ENCODE results near the gene PNMA5. TPM values are rescaled to one million over a fixed set of nuclear protein-coding genes. Genes with fewer than 3 reads are reported as not detected.
"Not testable (repeated sequence)": the region's sequence is repeated elsewhere in the genome, so short reads cannot be mapped to it uniquely, and the experiment has no call there.

The PNMA5 gene
- total and polyA plus RNA-seq, 3 donors from 2014 or later, result 13.0 to 15.8 (median 13.9) TPM

GRCh38 chrX:153003981-153004380 is 10.1 kb upstream of the PNMA5 start:
- Histone ChIP-seq H3K36me3 (ENCODE audit: low read depth, missing control alignments) (no peaks in the 10 kb centered on the region), H3K4me1 (no peaks in the 10 kb centered on the region), H3K4me3 (no peak overlapping the region), H3K9me3 (no peaks in the 10 kb centered on the region), H3K27ac (no peak overlapping the region), H3K27me3 (no peaks in the 10 kb centered on the region)
- 83 to 91% methylated on average over 3 of the region's 4 CpGs for WGBS, 2 donors
- intact Hi-C loops (cut with DNase I; ENCODE audit: low total_unique reads), result no loop called here
- TF ChIP-seq POLR2A (IDR thresholded peaks at IDR 0.05), result no peak
- TF ChIP-seq CTCF (IDR thresholded peaks at IDR 0.05), result no peak
- DNase-seq, result no peak

- DNase-seq; H3K4me3 ChIP-seq; intact Hi-C loops (cut with DNase I; ENCODE audit: low total_unique reads); H3K4me1 ChIP-seq; H3K27me3 ChIP-seq; H3K9me3 ChIP-seq; H3K27ac ChIP-seq; H3K36me3 ChIP-seq (ENCODE audit: low read depth, missing control alignments): not testable (repeated sequence)
- WGBS, 2 donors, result 82 to 91% methylated on average over 2 of the region's 2 CpGs
These were observed 8.3 kb upstream of the PNMA5 start for GRCh38 chrX:153002182-153002581.

GRCh38 chrX:152997337-152997736 is 3.4 kb upstream of the PNMA5 start:
- no peak for DNase-seq
- Histone ChIP-seq H3K36me3 (ENCODE audit: low read depth, missing control alignments) (no peaks in the 10 kb centered on the region), H3K9me3 (no peaks in the 10 kb centered on the region), H3K27ac (no peak overlapping the region), H3K27me3 (no peaks in the 10 kb centered on the region), H3K4me1 (no peaks in the 10 kb centered on the region), H3K4me3 (no peak overlapping the region)
- WGBS, 2 donors, result 81 to 84% methylated on average over 9 of the region's 9 CpGs
- TF ChIP-seq CTCF (IDR thresholded peaks at IDR 0.05) (no peak), POLR2A (IDR thresholded peaks at IDR 0.05) (no peak)
- intact Hi-C loops (cut with DNase I; ENCODE audit: low total_unique reads), result no loop called here

- Histone ChIP-seq H3K4me3 (no peak overlapping the region), H3K36me3 (ENCODE audit: low read depth, missing control alignments) (no peaks in the 10 kb centered on the region), H3K27ac (no peak overlapping the region), H3K9me3 (no peaks in the 10 kb centered on the region), H3K27me3 (no peaks in the 10 kb centered on the region), H3K4me1 (no peaks in the 10 kb centered on the region)
- DNase-seq, result no peak
- TF ChIP-seq CTCF (IDR thresholded peaks at IDR 0.05) (no peak), POLR2A (IDR thresholded peaks at IDR 0.05) (no peak)
- 94% methylated on average over 4 of the region's 4 CpGs for WGBS, 2 donors
- intact Hi-C loops (cut with DNase I; ENCODE audit: low total_unique reads), result no loop called here
These were observed 1.8 kb downstream of the PNMA5 start for GRCh38 chrX:152992115-152992514.

GRCh38 chrX:152991123-152991522 is 2.8 kb downstream of the PNMA5 start:
- Histone ChIP-seq H3K36me3 (ENCODE audit: low read depth, missing control alignments) (no peaks in the 10 kb centered on the region), H3K27me3 (no peaks in the 10 kb centered on the region), H3K27ac (no peak overlapping the region), H3K9me3 (no peaks in the 10 kb centered on the region), H3K4me3 (no peak overlapping the region), H3K4me1 (no peaks in the 10 kb centered on the region)
- no peak for DNase-seq
- TF ChIP-seq CTCF (IDR thresholded peaks at IDR 0.05) (no peak), POLR2A (IDR thresholded peaks at IDR 0.05) (no peak)
- 80 to 82% methylated on average over 1 to 5 of the region's 5 CpGs for WGBS, 2 donors
- intact Hi-C loops (cut with DNase I; ENCODE audit: low total_unique reads), result no loop called here

Measured in testis (tissue), 3 donors.